DOHH2 (cell line): ENCODE results near the gene CORO1C.

Experiments
- H3F3A ChIP-seq: fragments of 200-600 bp; sonication (generic), shearing (Covaris generic); 2 replicates; pipeline ENCODE4 v1.6.0; 2016; ENCODE audit warnings: antibody characterized with exemption, mild to moderate bottlenecking; ENCODE audit not compliant: control insufficient read depth, insufficient read depth
- H3K27ac ChIP-seq: fragments of 200-600 bp; sonication (generic); 2 replicates; pipeline ENCODE4 v1.5.1; 2014; ENCODE audit warnings: low read depth, mild to moderate bottlenecking, low read length, moderate library complexity
- H3K27me3 ChIP-seq: fragments of 200-600 bp; sonication (generic); 2 replicates; pipeline ENCODE4 v1.6.1; 2014; ENCODE audit warnings: mild to moderate bottlenecking, low read length, mixed read lengths; ENCODE audit not compliant: control insufficient read depth
- H3K36me3 ChIP-seq: fragments of 200-600 bp; sonication (generic); 2 replicates; pipeline ENCODE4 v1.6.1; 2014; ENCODE audit warnings: mild to moderate bottlenecking, low read length, moderate library complexity, mixed read lengths; ENCODE audit not compliant: control insufficient read depth
- H3K4me1 ChIP-seq: fragments of 200-600 bp; sonication (generic); 2 replicates; pipeline ENCODE4 v1.6.1; 2014; ENCODE audit warnings: mild to moderate bottlenecking, low read length, mixed read lengths; ENCODE audit not compliant: control insufficient read depth
- H3K4me2 ChIP-seq: fragments of 200-600 bp; sonication (generic); 2 replicates; pipeline ENCODE4 v1.6.0; 2014; ENCODE audit warnings: mild to moderate bottlenecking, low read length, moderate library complexity
- H3K4me3 ChIP-seq: fragments of 200-600 bp; sonication (generic); 2 replicates; pipeline ENCODE4 v1.5.1; 2014; ENCODE audit warnings: mild to moderate bottlenecking, low read length, mixed read lengths
- H3K79me2 ChIP-seq: fragments of 200-600 bp; sonication (generic); 2 replicates; pipeline ENCODE4 v1.6.1; 2014; ENCODE audit warnings: mild to moderate bottlenecking, low read length, mixed read lengths; ENCODE audit not compliant: control insufficient read depth
- H3K9me2 ChIP-seq: fragments of 200-600 bp; sonication (generic); replicated peaks from 2 replicates; pipeline ENCODE4 v1.6.1; 2014; ENCODE audit warnings: mild to moderate bottlenecking, low read length, mixed read lengths; ENCODE audit not compliant: control insufficient read depth
- H3K9me3 ChIP-seq: fragments of 200-600 bp; sonication (generic); 2 replicates; pipeline ENCODE4 v1.6.1; 2014; ENCODE audit warnings: antibody characterized with exemption, low read length, mixed read lengths; ENCODE audit not compliant: control insufficient read depth, insufficient read depth
- H4K20me1 ChIP-seq: fragments of 200-600 bp; sonication (generic); 2 replicates; pipeline ENCODE4 v1.6.0; 2014; ENCODE audit warnings: low read depth, mild to moderate bottlenecking, antibody characterized with exemption, low read length, moderate library complexity; ENCODE audit not compliant: control insufficient read depth, insufficient read depth
- CTCF ChIP-seq: fragments of 200-600 bp; sonication (generic); IDR thresholded peaks from one replicate; pipeline ENCODE4 v1.5.1; 2014; ENCODE audit warnings: antibody characterized with exemption, mild to moderate bottlenecking, low read depth, low read length; ENCODE audit not compliant: poor library complexity, severe bottlenecking
- EZH2phosphoT487 ChIP-seq: fragments of 200-600 bp; sonication (generic); IDR thresholded peaks from 2 replicates; pipeline ENCODE4 v1.6.1; 2017; ENCODE audit warnings: borderline replicate concordance, mild to moderate bottlenecking, antibody characterized with exemption, low read length, moderate library complexity, mixed read lengths

CORO1C gene

DNA sequence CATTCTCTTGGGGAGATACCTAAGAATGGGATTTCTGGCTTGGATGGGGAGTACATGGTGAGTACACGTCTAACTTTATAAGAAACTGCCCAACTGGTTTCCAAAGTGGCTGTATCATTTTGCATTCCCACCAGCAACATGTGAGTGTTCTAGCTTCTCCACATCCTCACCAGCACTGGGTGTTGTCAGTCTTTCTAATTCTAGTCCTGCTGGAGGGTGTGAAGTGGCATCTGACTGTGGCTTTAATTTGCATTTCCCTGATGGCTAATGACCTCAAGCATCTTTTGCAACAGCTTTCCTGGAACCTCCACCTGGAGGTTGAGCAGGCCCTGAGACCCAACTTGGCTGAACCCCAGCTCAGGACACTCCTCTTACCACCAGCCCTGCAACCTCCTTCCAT lies 115.4 kb downstream of the CORO1C start:
- peaks cover 26% of the 10 kb centered on the region for H3K27me3 ChIP-seq
- peaks cover 10% of the 10 kb centered on the region; the same call in 1 of the 2 replicates for H3K9me3 ChIP-seq
- H3K27ac ChIP-seq: no peak overlapping the region
- TF ChIP-seq CTCF (no peak), EZH2phosphoT487 (no peak)
- peaks cover 30% of the 10 kb centered on the region for H3K4me1 ChIP-seq
- H3K36me3 ChIP-seq: no peaks in the 10 kb centered on the region
- H3K79me2 ChIP-seq: no peaks in the 10 kb centered on the region
- H3K9me2 ChIP-seq: no peaks in the 10 kb centered on the region
- no peaks in the 10 kb centered on the region for H4K20me1 ChIP-seq
- no peak overlapping the region for H3K4me3 ChIP-seq
- no peak overlapping the region for H3K4me2 ChIP-seq
- H3F3A ChIP-seq: no peaks in the 10 kb centered on the region

- Histone ChIP-seq H3K9me3 (peaks cover 10% of the 10 kb centered on the region; the same call in 1 of the 2 replicates), H4K20me1 (no peaks in the 10 kb centered on the region), H3K79me2 (no peaks in the 10 kb centered on the region), H3K4me1 (peaks cover 33% of the 10 kb centered on the region), H3K4me2 (no peak overlapping the region), H3K27me3 (peaks cover 37% of the 10 kb centered on the region), H3K36me3 (no peaks in the 10 kb centered on the region), H3K9me2 (no peaks in the 10 kb centered on the region), H3K4me3 (no peak overlapping the region), H3K27ac (no peak overlapping the region), H3F3A (no peaks in the 10 kb centered on the region)
- TF ChIP-seq EZH2phosphoT487 (no peak), CTCF (no peak)
Observed at GRCh38 chr12:108614639-108615038, 116.7 kb downstream of the CORO1C start.

GRCh38 chr12:108614041-108614440 lies 117.3 kb downstream of the CORO1C start:
- Histone ChIP-seq H3K27ac (no peak overlapping the region), H4K20me1 (no peaks in the 10 kb centered on the region), H3K36me3 (no peaks in the 10 kb centered on the region), H3K79me2 (no peaks in the 10 kb centered on the region), H3F3A (no peaks in the 10 kb centered on the region), H3K4me1 (peaks cover 36% of the 10 kb centered on the region), H3K9me2 (no peaks in the 10 kb centered on the region), H3K27me3 (peaks cover 41% of the 10 kb centered on the region), H3K4me2 (no peak overlapping the region), H3K9me3 (peaks cover 10% of the 10 kb centered on the region; the same call in 1 of the 2 replicates), H3K4me3 (no peak overlapping the region)
- TF ChIP-seq EZH2phosphoT487: no peak
- TF ChIP-seq CTCF: no peak

DNA sequence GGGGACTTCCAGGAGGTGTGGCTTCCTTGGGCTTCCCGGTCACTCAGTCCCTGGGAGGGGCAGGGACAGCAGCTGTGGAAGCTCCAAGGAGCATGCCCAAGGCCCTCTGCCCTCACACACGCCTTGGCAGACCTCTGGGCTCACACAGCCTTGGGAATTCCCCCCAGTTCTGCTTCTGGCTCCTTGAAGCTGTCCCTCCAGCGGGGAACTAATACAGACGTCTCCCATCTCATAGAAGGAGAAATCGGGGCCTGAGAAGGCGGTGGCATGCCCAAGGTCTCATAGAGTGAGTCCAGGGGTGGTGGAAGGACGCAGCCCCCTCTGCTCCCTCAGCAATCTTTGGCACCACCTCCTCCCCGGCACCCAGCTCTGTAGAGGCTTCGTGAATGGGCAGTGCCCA lies 117.8 kb downstream of the CORO1C start:
- Histone ChIP-seq H3K27ac (no peak overlapping the region), H3K4me1 (peaks cover 36% of the 10 kb centered on the region)

More for the DNA sequence above, 117.8 kb downstream of the CORO1C start:
- H3K9me2 ChIP-seq: no peaks in the 10 kb centered on the region
- no peaks in the 10 kb centered on the region for H4K20me1 ChIP-seq
- no peak for TF ChIP-seq EZH2phosphoT487
- TF ChIP-seq CTCF: no peak
- H3K36me3 ChIP-seq: no peaks in the 10 kb centered on the region
- H3K4me3 ChIP-seq: no peak overlapping the region
- H3F3A ChIP-seq: no peaks in the 10 kb centered on the region
- H3K27me3 ChIP-seq: peaks cover 39% of the 10 kb centered on the region
- peaks cover 10% of the 10 kb centered on the region; the same call in 1 of the 2 replicates for H3K9me3 ChIP-seq
- H3K4me2 ChIP-seq: no peak overlapping the region
- H3K79me2 ChIP-seq: no peaks in the 10 kb centered on the region
